Esophagus squamous epithelium (tissue), 4 donors: ENCODE measurements around the gene RABGEF1.
"Not testable (repeated sequence)": the region's sequence is repeated elsewhere in the genome, so short reads cannot be mapped to it uniquely, and the experiment has no call there.

Experiments used
- CTCF ChIP-seq, 6 experiments: fragments of 450-650 bp in 4 of 6; fragments of 200-600 bp in 2 of 6; sonication (generic) in 2 of 6; IDR thresholded peaks; one replicate each; pipeline ENCODE4 v1.5.1; 2016 to 2019; ENCODE audit warnings: antibody characterized with exemption in 6 of 6, mild to moderate bottlenecking in 4 of 6, moderate library complexity in 4 of 6
- POLR2A ChIP-seq, 4 donors: fragments of 450-650 bp; IDR thresholded peaks; one replicate each; pipeline ENCODE4 v1.6.1; 2017; ENCODE audit warnings: antibody characterized with exemption in 4 of 4, mild to moderate bottlenecking in 4 of 4, moderate library complexity in 3 of 4

- not testable (repeated sequence) for TF ChIP-seq CTCF, POLR2A (IDR thresholded peaks at IDR 0.05)
These were observed 24.4 kb downstream of the RABGEF1 start for GRCh38 chr7:66764905-66765304.
